Natural killer cell (primary cell): Measurements from ENCODE around the gene PHF23. TPM values are rescaled to one million over a fixed set of nuclear protein-coding genes. Genes with fewer than 3 reads are reported as not detected.

Source experiments
- ATAC-seq, 3 donors: fragments of 150-1000 bp in 2 of 3; fragments of 200-7000 bp in 1 of 3; cut with Tn5 transposase; 1 replicate in 1 of 3; 2 replicates in 2 of 3; pipeline ENCODE4 v1.10.0; 2021; ENCODE audit warnings: mild to moderate bottlenecking in 2 of 3, moderate library complexity in 2 of 3
- DNase-seq, 2 donors: peaks; one replicate each; pipeline versions ENCODE4 v3.0.0 to v3.0.0-alpha.2; 2013 to 2021; ENCODE audit warnings: mixed read lengths in 1 of 2
- H3K27ac ChIP-seq: one replicate; pipeline ENCODE4 v1.5.1; 2013; ENCODE audit warnings: mild to moderate bottlenecking, low read length
- H3K27me3 ChIP-seq: one replicate; pipeline ENCODE4 v1.6.1; 2013; ENCODE audit warnings: low read length; ENCODE audit not compliant: control insufficient read depth, insufficient read depth
- H3K36me3 ChIP-seq: one replicate; pipeline ENCODE4 v1.6.1; 2013; ENCODE audit warnings: low read length; ENCODE audit not compliant: control insufficient read depth, insufficient read depth
- H3K4me1 ChIP-seq: one replicate; pipeline ENCODE4 v1.6.1; 2013; ENCODE audit warnings: low read length; ENCODE audit not compliant: control insufficient read depth, insufficient read depth
- H3K4me3 ChIP-seq: one replicate; pipeline ENCODE4 v1.5.1; 2013; ENCODE audit warnings: low read length
- H3K9me3 ChIP-seq: one replicate; pipeline ENCODE4 v1.6.1; 2013; ENCODE audit warnings: low read length; ENCODE audit not compliant: control insufficient read depth, insufficient read depth
- H3K27ac Mint-ChIP-seq, 2 donors: one replicate each; pipeline ENCODE4 v1.8.0; 2022; ENCODE audit warnings: mild to moderate bottlenecking in 2 of 2, mixed read lengths in 2 of 2, moderate library complexity in 1 of 2
- H3K27me3 Mint-ChIP-seq, 2 donors: one replicate each; pipeline ENCODE4 v1.8.0; 2022; ENCODE audit warnings: low read depth in 2 of 2, mixed read lengths in 2 of 2
- H3K36me3 Mint-ChIP-seq: one replicate; pipeline ENCODE4 v1.8.0; 2022; ENCODE audit warnings: mixed read lengths
- H3K4me1 Mint-ChIP-seq, 2 donors: one replicate each; pipeline ENCODE4 v1.8.0; 2022; ENCODE audit warnings: mixed read lengths in 2 of 2
- H3K4me3 Mint-ChIP-seq: one replicate; pipeline ENCODE4 v1.8.0; 2022; ENCODE audit warnings: mild to moderate bottlenecking, moderate library complexity, mixed read lengths
- H3K9me3 Mint-ChIP-seq, 2 donors: one replicate each; pipeline ENCODE4 v1.8.0; 2022; ENCODE audit warnings: mixed read lengths in 2 of 2
- WGBS: methylation state at CpG from one replicate; pipeline ENCODE4 v1.1.7; 2013; ENCODE audit warnings: missing lambda C conversion rate; ENCODE audit not compliant: insufficient coverage; 5-methylcytosine and 5-hydroxymethylcytosine counted together
- intact Hi-C: fragments of 100-400 bp; cut with micrococcal nuclease; formaldehyde crosslinking; loops from one replicate; pipeline ENCODE4 v1.14.2; 2022
- total RNA-seq, 4 donors: library from RNA; stranded (reverse); fragments of 120-200 nt in 1 of 4; gene quantifications; one replicate each; pipeline versions ENCODE4 v1.2.3 to v1.2.4, GENCODE V29; 2013 to 2022
- TF ChIP-seq, protein P1 (sequence below): fragments of 200-600 bp; IDR thresholded peaks from one replicate; pipeline ENCODE4 v1.8.0; 2022; ENCODE audit warnings: antibody characterized with exemption

The PHF23 gene
- total RNA-seq, 3 donors from 2014 or later (not counting 1 experiment from before 2014, with no cell fraction given): 19.3 to 32.3 (median 20.8) TPM

DNA sequence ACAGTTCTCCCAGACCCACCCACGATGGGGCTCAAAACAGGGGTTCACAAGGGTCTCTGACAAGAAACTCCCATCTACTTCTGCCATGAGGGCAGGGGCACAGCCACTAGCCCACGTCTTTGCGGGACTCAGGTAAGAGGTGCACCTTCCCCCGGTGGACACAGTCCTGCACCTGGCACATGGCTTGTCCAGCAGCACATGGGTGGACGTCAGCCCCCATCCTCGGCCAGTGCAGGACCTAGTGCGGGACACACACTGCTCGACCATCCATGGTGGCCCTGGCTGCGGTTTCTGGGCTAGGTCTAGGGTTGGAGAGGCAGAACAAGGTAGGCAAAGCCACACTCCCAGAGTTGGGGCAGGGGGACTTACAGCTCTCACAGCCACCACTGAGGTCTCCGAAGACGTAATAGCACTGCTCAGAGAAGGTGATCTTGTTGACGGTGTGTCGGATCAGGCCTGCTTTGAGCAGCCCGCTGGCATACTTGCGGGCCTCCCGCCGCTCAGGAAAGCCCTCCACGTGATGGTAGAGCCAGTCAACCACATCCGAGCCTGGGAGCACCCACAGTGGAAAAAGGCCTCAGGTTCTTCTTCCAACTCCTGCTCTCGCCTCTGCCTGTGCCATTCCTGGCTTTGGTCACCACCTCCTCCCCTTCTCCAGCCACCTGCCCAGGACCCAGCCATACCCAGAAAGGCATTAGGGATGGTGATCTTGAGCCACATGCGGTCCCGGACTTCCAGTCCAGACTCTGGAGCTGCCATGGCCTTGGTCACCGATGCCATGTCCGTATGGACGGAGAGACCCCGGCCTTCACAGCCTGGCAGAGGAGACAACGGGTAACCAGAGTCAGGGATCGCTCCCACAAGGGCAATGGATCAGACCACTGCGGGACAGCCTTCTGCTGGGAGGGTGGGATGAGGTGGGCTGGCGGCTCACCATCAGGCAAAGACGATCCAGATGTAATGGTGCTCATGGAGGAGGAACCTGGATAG, 12.2 kb downstream of the PHF23 start:
- 97% methylated on average over 31 of the region's 31 CpGs for WGBS
- TF ChIP-seq, protein P1, sequence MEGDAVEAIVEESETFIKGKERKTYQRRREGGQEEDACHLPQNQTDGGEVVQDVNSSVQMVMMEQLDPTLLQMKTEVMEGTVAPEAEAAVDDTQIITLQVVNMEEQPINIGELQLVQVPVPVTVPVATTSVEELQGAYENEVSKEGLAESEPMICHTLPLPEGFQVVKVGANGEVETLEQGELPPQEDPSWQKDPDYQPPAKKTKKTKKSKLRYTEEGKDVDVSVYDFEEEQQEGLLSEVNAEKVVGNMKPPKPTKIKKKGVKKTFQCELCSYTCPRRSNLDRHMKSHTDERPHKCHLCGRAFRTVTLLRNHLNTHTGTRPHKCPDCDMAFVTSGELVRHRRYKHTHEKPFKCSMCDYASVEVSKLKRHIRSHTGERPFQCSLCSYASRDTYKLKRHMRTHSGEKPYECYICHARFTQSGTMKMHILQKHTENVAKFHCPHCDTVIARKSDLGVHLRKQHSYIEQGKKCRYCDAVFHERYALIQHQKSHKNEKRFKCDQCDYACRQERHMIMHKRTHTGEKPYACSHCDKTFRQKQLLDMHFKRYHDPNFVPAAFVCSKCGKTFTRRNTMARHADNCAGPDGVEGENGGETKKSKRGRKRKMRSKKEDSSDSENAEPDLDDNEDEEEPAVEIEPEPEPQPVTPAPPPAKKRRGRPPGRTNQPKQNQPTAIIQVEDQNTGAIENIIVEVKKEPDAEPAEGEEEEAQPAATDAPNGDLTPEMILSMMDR: no peak
- peaks cover 4% of the 10 kb centered on the region for H3K4me1 ChIP-seq
- intact Hi-C loops: no loop called here
- no peak for DNase-seq
- H3K27me3 ChIP-seq: no peaks in the 10 kb centered on the region
- no peaks in the 10 kb centered on the region for H3K9me3 Mint-ChIP-seq
- no peak overlapping the region for H3K27ac Mint-ChIP-seq
- ATAC-seq: no peak
- peaks cover 74% of the 10 kb centered on the region for H3K36me3 ChIP-seq
- H3K9me3 ChIP-seq: no peaks in the 10 kb centered on the region
- peaks cover 2 to 14% of the 10 kb centered on the region in 2 donors for H3K4me1 Mint-ChIP-seq
- H3K27ac ChIP-seq: no peak overlapping the region
- H3K4me3 Mint-ChIP-seq: no peak overlapping the region
- no peaks in the 10 kb centered on the region for H3K36me3 Mint-ChIP-seq
- H3K4me3 ChIP-seq: no peak overlapping the region
- no peaks in the 10 kb centered on the region for H3K27me3 Mint-ChIP-seq

DNA sequence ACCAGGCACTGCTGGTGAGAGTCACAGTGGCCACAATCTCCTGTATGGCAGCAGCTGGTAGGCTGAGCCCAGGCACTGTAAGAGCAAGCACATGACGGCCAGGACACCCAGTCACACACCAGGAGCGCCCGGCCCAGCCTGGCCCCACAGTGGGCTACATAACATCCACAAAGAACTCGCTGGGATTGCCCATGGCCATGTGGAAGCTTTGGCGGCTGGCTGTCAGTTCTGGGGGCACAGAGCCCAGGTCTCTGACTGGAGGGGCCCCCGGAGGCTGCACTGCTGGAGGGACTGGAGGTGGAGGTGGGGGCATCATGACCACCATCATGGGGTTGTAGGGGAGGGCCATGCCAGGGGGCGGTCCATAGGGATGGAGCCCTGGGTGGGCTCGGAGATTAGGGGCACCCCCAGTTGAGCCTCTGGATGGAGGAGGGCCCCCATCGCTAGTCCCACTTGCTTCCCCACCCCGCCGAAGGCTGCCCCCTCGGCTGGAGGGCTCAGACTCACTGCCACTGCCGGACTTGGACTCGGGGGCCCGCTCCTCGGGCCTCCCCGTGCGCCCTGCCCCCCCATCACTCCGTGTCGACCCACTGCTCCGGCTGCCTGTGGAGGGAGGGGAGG, 13.4 kb downstream of the PHF23 start:
- Histone ChIP-seq H3K4me1 (peaks cover 5% of the 10 kb centered on the region), H3K27ac (no peak overlapping the region), H3K27me3 (no peaks in the 10 kb centered on the region), H3K4me3 (no peak overlapping the region), H3K36me3 (peaks cover 75% of the 10 kb centered on the region), H3K9me3 (no peaks in the 10 kb centered on the region)
- 97% methylated on average over 18 of the region's 21 CpGs for WGBS
- Mint-ChIP-seq H3K36me3 (no peaks in the 10 kb centered on the region), H3K4me3 (no peak overlapping the region), H3K27me3 (no peaks in the 10 kb centered on the region), H3K9me3 (no peaks in the 10 kb centered on the region), H3K4me1 (peaks cover 4 to 15% of the 10 kb centered on the region in 2 donors), H3K27ac (no peak overlapping the region)
- DNase-seq: no peak
- intact Hi-C loops: no loop called here
- no peak for ATAC-seq
- TF ChIP-seq, protein P1: no peak

DNA sequence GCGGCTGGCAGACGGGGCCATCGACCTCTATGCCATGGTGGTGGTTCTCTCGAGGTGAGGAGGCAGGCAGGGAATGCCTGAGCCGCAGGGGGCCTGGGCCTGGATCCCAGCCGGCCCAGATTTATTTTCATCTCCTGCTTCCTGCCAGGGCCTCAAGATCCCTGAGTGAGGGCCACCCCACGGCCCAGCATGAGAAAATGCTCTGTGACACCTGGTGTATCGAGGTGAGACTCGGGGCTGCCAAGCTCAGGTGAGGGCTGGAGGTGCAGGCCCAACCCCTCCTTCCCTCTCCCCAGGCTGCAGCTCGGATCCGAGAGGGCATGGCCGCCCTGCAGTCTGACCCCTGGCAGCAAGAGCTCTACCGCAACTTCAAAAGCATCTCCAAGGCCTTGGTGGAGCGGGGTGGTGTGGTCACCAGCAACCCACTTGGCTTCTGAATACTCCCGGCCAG, 14.6 kb downstream of the PHF23 start:
- Histone ChIP-seq H3K4me1 (peaks cover 13% of the 10 kb centered on the region), H3K9me3 (no peaks in the 10 kb centered on the region), H3K27ac (no peak overlapping the region), H3K4me3 (no peak overlapping the region), H3K27me3 (no peaks in the 10 kb centered on the region), H3K36me3 (peaks cover 69% of the 10 kb centered on the region)
- H3K27ac Mint-ChIP-seq: no peak overlapping the region
- H3K4me1 Mint-ChIP-seq: peaks cover 14 to 18% of the 10 kb centered on the region in 2 donors
- no peak overlapping the region for H3K4me3 Mint-ChIP-seq
- intact Hi-C loops: no loop called here
- H3K9me3 Mint-ChIP-seq: no peaks in the 10 kb centered on the region
- no peaks in the 10 kb centered on the region for H3K36me3 Mint-ChIP-seq
- TF ChIP-seq, protein P1: no peak
- no peak for DNase-seq
- 93% methylated on average over 15 of the region's 15 CpGs for WGBS
- no peaks in the 10 kb centered on the region for H3K27me3 Mint-ChIP-seq
- no peak for ATAC-seq
